ENCODE measurements around the gene ZC3H12D. TPM values are rescaled to one million over a fixed set of nuclear protein-coding genes. Genes with fewer than 3 reads are reported as not detected.

The ZC3H12D gene
- total and polyA plus RNA-seq, 9 of the 15 experiments (the other 6 are each of a cell fraction or from before 2014, with no cell fraction given) = 0.04 to 0.27 (median 0.05) TPM; not detected in 3

- no peaks in the 10 kb centered on the region for H3K36me3 ChIP-seq (ENCODE audit: control insufficient read depth, insufficient read depth, low read length)
- in situ Hi-C loops (cut with MboI) = no loop called here
- no peak for ATAC-seq
Observed at GRCh38 chr6:149457316-149457884, 27.4 kb downstream of the ZC3H12D start.

GRCh38 chr6:149456311-149457021 is 28.3 kb downstream of the ZC3H12D start:
- Histone ChIP-seq H3K9ac (ENCODE audit: insufficient read depth in 1 of 2, low read depth in 2 of 2, low read length in 2 of 2) (peak overlapping the region in 1 of 2 experiments; percentile 75; a peak in 2 of 4 replicates), H3K27ac (ENCODE audit: extremely low read depth, low read depth, low read length) (no peak overlapping the region), H3K79me2 (ENCODE audit: control insufficient read depth, insufficient read depth, low read length) (no peaks in the 10 kb centered on the region), H3K9me1 (ENCODE audit: control insufficient read depth, insufficient read depth, low read length) (no peaks in the 10 kb centered on the region), H4K20me1 (replicated peaks; ENCODE audit: control insufficient read depth, insufficient read depth, low read length) (peaks cover 22% of the 10 kb centered on the region), H3K27me3 (ENCODE audit: control insufficient read depth in 2 of 2, insufficient read depth in 2 of 2, low read length in 2 of 2) (peaks cover 66 to 71% of the 10 kb centered on the region in 2 experiments), H3K4me2 (ENCODE audit: insufficient read depth, low read length) (peak overlapping the region; percentile 51), H2AFZ (ENCODE audit: low read depth, low read length) (peak overlapping the region; percentile 37), H3K4me1 (replicated peaks in 1 of 2; ENCODE audit: control insufficient read depth in 2 of 2, insufficient read depth in 2 of 2, low read length in 2 of 2) (peaks cover 0 to 16% of the 10 kb centered on the region in 2 experiments; a peak in 4 of 5 replicates), H3K4me3 (no peak overlapping the region), H3K36me3 (ENCODE audit: control insufficient read depth, insufficient read depth, low read length) (no peaks in the 10 kb centered on the region), H3K9me3 (replicated peaks; ENCODE audit: control insufficient read depth, insufficient read depth, low read depth, low read length) (no peaks in the 10 kb centered on the region)
- intact Hi-C loops (cut with micrococcal nuclease) (no loop called here), in situ Hi-C loops (cut with MboI) (no loop called here)
- BruUV-seq (replicated peaks) = no TSS peak
- CTCF ChIA-PET (ENCODE audit: low intra/inter-chr PET ratio) = interaction anchor here (0.7 kb wide), 1 partner anchor 173 kb away, joined by 3 read pairs; no protein-coding TSS in a partner anchor
- FAIRE-seq (no peak), ATAC-seq (peak; percentile 94), DNase-seq (ENCODE audit: extremely low read depth in 1 of 4, low spot score in 3 of 4) (peak; percentile 56 to 81 (median 69))
- POLR2A ChIA-PET = interaction anchor here (0.6 to 1.2 kb wide), 3 partner anchors 13 to 238 kb away, joined by 3 read pairs; partner anchors contain the start of gene SUMO4
- WGBS (ENCODE audit: insufficient coverage, low coverage, missing lambda C conversion rate) = 8% methylated on average over 39 of the region's 49 CpGs
- TF ChIP-seq VEZF1 (CRISPR knock-in tag; IDR thresholded peaks at IDR 0.05) (peak; percentile 32; the same call in 1 of the 2 replicates), DIDO1 (tag; IDR thresholded peaks at IDR 0.05; ENCODE audit: low read depth) (no peak), TRIM25 (IDR thresholded peaks at IDR 0.05; ENCODE audit: borderline replicate concordance) (no peak), CREB1 (IDR thresholded peaks at IDR 0.05) (no peak), CREB1 (CRISPR knock-in tag; IDR thresholded peaks at IDR 0.05) (peak; percentile 40; the same call in 1 of the 2 replicates), STAG1 (CRISPR knock-in tag; IDR thresholded peaks at IDR 0.05; ENCODE audit: borderline replicate concordance) (peak; percentile 52; the same call in 1 of the 2 replicates)

More at GRCh38 chr6:149457316-149457884, 27.4 kb downstream of the ZC3H12D start:
- POLR2A ChIA-PET = interaction anchor here (0.6 to 1.2 kb wide), 3 partner anchors 12 to 57 kb away, joined by 3 read pairs; partner anchors contain the start of gene SUMO4
- 3% methylated on average over 7 of the region's 7 CpGs for WGBS (ENCODE audit: insufficient coverage, low coverage, missing lambda C conversion rate)
- no peak for FAIRE-seq
- H3K9me3 ChIP-seq (replicated peaks; ENCODE audit: control insufficient read depth, insufficient read depth, low read depth, low read length) = no peaks in the 10 kb centered on the region
- intact Hi-C loops (cut with micrococcal nuclease) = no loop called here
- H3K4me2 ChIP-seq (ENCODE audit: insufficient read depth, low read length) = no peak overlapping the region
- H4K20me1 ChIP-seq (replicated peaks; ENCODE audit: control insufficient read depth, insufficient read depth, low read length) = peaks cover 20% of the 10 kb centered on the region
- no TSS peak for BruUV-seq (replicated peaks)
- H2AFZ ChIP-seq (ENCODE audit: low read depth, low read length) = no peak overlapping the region
- H3K27me3 ChIP-seq (ENCODE audit: control insufficient read depth in 2 of 2, insufficient read depth in 2 of 2, low read length in 2 of 2) = peaks cover 60 to 70% of the 10 kb centered on the region in 2 experiments
- H3K79me2 ChIP-seq (ENCODE audit: control insufficient read depth, insufficient read depth, low read length) = no peaks in the 10 kb centered on the region
- no peak overlapping the region for H3K9ac ChIP-seq (ENCODE audit: insufficient read depth in 1 of 2, low read depth in 2 of 2, low read length in 2 of 2)
- peaks cover 0 to 13% of the 10 kb centered on the region in 2 experiments; a peak in 4 of 5 replicates for H3K4me1 ChIP-seq (replicated peaks in 1 of 2; ENCODE audit: control insufficient read depth in 2 of 2, insufficient read depth in 2 of 2, low read length in 2 of 2)
- H3K4me3 ChIP-seq = no peak overlapping the region
- H3K9me1 ChIP-seq (ENCODE audit: control insufficient read depth, insufficient read depth, low read length) = no peaks in the 10 kb centered on the region
- TF ChIP-seq FOXK1 (CRISPR knock-in tag; IDR thresholded peaks at IDR 0.05; ENCODE audit: borderline replicate concordance) (no peak), RNF2 (IDR thresholded peaks at IDR 0.05) (peak; percentile 45; the same call in 1 of the 2 replicates), CBX8 (IDR thresholded peaks at IDR 0.05; ENCODE audit: borderline replicate concordance, extremely low read depth, low read depth, low read length, poor library complexity, severe bottlenecking) (peak; percentile 61)
- H3K27ac ChIP-seq (ENCODE audit: extremely low read depth, low read depth, low read length) = no peak overlapping the region
- CTCF ChIA-PET (ENCODE audit: low intra/inter-chr PET ratio) = interaction anchor here (0.7 kb wide), 1 partner anchor 151 kb away, joined by 3 read pairs; no protein-coding TSS in a partner anchor
- no peak for DNase-seq (ENCODE audit: extremely low read depth in 1 of 4, low spot score in 3 of 4)

Data from K562 (cell line).